Stimulated activated CD4-positive, alpha-beta T cell treated with anti-CD3 and anti-CD28 coated beads, TNF-alpha, amount 100 ng/mL, for 1 hour (primary cell): ENCODE data around the gene ZCWPW1.

Experiments used
- DNase-seq, 3 donors: peaks; one replicate each; pipeline ENCODE4 v3.0.0-alpha.2; 2020; ENCODE audit warnings: low read depth in 3 of 3, low spot score in 1 of 3

ZCWPW1 gene

GRCh38 chr7:100433276-100433591 lies 4.7 kb upstream of the ZCWPW1 start:
- DNase-seq: no peak

DNA sequence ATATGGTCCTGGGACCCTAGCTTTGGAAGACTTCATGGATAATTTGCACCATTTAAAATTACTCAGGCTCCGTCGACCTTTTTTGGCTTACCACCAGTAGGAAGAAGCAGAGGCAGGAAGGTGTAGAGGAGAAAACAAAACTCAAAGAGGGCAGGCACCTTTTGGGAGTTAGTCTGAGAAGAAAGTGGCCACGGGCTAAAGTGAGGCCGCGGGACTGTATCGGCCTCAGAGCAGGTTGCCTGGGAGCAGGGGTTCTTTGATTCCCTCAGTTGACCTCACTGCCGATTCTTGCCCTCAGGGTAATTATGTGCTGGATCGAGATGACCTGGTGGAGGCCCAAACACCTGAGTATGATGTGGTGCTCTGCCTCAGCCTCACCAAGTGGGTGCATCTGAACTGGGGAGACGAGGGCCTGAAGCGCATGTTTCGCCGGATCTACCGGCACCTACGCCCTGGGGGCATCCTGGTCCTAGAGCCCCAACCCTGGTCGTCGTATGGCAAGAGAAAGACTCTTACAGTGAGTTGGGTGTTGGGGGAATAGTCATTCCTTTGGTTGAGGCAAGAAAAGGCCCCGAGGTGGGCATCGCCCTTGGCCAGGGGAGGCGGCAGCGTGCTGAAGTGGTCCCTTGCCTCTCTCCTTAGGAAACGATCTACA lies 4.2 kb upstream of the ZCWPW1 start:
- no peak for DNase-seq

DNA sequence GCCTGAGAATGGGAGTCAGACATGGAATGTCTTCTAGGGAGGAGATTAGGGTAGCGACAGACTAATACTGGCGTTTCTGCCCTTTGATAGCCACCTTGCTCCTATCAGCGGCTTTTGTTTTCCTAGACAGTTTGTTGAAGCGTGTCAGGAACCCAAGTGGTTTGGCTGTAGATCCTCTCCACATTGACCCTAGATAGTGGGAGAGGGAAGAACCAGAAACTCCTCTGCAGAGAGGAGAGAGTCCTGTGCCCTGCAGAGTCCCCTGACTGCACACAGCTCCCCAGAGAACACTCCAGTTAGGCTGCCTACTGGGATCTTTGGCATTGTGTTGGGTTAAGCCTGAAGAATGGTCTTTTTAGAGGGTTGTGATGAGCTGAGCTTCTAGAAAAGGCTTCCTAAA lies 3.5 kb upstream of the ZCWPW1 start:
- DNase-seq: no peak

DNA sequence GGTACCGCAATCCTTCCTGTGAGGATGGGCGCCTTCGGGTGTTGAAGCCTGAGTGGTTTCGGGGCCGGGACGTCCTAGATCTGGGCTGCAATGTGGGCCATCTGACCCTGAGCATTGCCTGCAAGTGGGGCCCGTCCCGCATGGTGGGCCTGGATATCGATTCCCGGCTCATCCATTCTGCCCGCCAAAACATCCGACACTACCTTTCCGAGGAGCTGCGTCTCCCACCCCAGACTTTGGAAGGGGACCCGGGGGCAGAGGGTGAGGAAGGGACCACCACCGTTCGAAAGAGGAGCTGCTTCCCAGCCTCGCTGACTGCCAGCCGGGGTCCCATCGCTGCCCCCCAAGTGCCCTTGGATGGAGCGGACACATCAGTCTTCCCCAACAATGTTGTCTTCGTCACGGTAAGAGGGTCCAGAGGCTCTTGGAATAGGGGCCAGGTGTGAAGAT lies 2.8 kb upstream of the ZCWPW1 start:
- no peak for DNase-seq

- peak in 1 of 3 donors; percentile 28 for DNase-seq
Measured at GRCh38 chr7:100430493-100431285, 2.2 kb upstream of the ZCWPW1 start.

- DNase-seq: peak; percentile 90 to 98 (median 95)
Measured at GRCh38 chr7:100429637-100430492, 1.4 kb upstream of the ZCWPW1 start, which contains the start of gene MEPCE. Gene MEPCE, plus strand, starts transcription at chr7:100429831. Its CDS starts 188 bp downstream, at chr7:100430019.

DNA sequence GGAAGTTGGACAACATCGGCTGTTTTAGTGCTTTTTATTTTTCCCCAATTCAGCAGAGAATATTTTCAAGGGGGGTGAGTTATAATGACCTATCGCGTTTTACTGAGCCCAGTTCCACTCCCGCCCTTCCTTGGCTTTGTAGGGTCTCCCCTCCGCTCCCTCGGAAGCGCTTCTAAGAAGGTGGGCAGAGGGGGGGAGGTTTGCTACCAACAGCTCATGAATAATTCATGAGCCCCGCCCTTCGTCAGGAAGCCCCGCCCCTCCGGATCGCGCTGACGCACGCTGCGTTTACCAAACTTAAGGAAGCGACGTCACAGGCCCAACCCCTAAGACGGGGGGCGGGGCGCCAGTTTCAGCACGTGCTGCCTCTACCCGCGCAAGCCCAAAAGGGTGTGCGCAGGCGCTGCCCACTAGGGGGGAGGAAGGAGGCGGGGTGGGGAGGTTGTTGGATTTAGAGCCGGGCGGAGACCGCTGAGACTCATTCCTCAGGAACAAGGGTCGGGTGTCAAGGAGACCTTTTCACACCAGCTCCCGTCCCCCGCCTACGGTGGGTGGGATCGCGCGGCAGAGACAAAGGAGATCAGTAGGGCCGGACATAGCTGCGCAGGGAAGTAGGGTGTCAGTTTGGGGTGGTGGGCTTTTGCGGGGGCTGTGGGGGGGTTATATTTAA lies 599 bp upstream of the ZCWPW1 start:
- peak; percentile 100 for DNase-seq

- DNase-seq: no peak
Measured at GRCh38 chr7:100427762-100428198, 723 bp downstream of the ZCWPW1 start.

DNA sequence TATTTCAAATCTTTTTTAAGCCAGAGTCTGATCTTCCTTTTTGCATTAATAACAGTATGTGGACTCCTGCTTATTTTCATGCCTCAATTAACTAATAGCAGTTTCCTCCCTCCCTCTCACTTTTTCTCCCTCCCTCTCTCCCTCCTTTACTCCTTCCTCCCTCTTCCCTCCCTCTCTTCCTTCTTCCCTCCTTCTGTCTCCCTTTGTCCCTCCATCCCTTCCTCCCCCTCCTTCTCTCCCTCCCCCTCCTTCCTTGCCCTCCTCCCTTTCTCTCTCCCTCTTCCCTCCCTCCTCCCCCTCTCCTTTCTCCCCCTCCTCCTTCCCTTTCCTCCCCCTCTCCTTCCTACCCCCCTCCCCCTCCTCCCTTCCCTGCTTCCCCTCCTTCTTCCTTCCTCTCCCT lies 2.0 kb downstream of the ZCWPW1 start:
- no peak for DNase-seq

- no peak for DNase-seq
Measured at GRCh38 chr7:100425347-100425746, 3.2 kb downstream of the ZCWPW1 start.

GRCh38 chr7:100423315-100423714 lies 5.2 kb downstream of the ZCWPW1 start:
- DNase-seq: no peak

GRCh38 chr7:100419660-100420226 lies 8.8 kb downstream of the ZCWPW1 start:
- no peak for DNase-seq

- no peak for DNase-seq
Measured at GRCh38 chr7:100418930-100419659, 9.4 kb downstream of the ZCWPW1 start.

- DNase-seq: no peak
Measured at GRCh38 chr7:100415448-100415847, 13.1 kb downstream of the ZCWPW1 start.

DNA sequence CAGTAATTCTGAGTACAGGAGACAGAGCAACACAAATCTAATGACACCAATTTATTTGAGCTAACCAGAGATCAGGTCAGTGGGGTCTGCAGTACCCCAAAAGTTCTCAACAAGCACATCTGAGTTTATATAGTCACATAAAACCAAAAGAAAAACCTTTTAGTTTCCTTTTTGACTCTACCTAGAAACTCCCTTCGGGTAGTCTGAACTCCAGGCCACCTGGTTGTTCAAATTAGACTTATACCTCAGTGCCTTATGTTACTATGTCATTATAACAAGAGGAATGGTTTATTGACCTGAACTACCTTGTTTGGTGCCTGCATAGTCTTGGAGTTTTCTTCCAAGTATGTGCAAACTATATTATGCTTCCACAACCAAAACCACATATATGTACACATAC lies 14.6 kb downstream of the ZCWPW1 start:
- no peak for DNase-seq

- no peak for DNase-seq
Measured at GRCh38 chr7:100413346-100413745, 15.2 kb downstream of the ZCWPW1 start.

- DNase-seq: no peak
Measured at GRCh38 chr7:100411101-100411500, 17.4 kb downstream of the ZCWPW1 start.

GRCh38 chr7:100407285-100408180 lies 21.0 kb downstream of the ZCWPW1 start:
- DNase-seq: peak in 1 of 3 donors; percentile 15

DNA sequence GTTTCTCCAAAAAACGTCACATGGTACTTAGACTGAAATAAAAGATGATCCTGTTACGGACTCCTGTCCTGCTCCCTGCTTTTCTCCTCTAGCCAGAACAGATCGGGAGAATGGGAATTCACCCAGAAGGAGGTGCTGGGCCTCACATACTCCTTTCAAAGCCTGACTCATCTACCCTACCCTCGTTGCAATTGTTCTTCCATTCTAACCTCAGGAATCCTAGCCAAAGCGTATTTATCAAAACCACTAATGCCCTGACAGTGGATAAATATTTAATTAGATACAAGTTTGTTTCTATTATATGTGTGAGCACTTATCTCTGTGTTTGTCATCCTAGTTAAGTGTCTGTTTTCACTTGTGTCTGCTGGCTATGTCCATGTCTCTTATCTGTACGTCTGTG lies 21.7 kb downstream of the ZCWPW1 start:
- DNase-seq: no peak
